Measurements from ENCODE around the gene DCXR.

DNA sequence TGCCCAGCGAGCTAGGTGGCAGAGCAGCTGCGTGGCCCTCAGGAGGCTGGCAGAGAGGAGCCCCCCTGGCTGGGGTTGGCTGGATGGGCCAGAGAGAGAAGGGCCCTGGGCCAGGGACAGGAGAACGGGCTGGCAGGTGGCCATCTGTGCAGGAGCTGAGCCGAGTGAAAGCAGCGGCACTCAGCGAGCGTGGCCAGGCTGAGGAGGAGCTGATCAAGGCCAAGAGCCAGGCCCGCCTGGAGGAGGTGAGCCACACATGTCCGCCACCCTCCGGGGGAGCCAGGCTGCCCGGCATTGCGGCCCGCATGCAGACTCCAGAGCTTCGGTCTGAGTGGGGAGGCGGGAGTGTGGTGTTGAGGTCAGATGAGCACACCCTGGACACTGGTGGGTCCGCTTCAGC lies 8.1 kb downstream of the DCXR start:
- TF ChIP-seq, protein P1, sequence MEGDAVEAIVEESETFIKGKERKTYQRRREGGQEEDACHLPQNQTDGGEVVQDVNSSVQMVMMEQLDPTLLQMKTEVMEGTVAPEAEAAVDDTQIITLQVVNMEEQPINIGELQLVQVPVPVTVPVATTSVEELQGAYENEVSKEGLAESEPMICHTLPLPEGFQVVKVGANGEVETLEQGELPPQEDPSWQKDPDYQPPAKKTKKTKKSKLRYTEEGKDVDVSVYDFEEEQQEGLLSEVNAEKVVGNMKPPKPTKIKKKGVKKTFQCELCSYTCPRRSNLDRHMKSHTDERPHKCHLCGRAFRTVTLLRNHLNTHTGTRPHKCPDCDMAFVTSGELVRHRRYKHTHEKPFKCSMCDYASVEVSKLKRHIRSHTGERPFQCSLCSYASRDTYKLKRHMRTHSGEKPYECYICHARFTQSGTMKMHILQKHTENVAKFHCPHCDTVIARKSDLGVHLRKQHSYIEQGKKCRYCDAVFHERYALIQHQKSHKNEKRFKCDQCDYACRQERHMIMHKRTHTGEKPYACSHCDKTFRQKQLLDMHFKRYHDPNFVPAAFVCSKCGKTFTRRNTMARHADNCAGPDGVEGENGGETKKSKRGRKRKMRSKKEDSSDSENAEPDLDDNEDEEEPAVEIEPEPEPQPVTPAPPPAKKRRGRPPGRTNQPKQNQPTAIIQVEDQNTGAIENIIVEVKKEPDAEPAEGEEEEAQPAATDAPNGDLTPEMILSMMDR (conservative IDR thresholded peaks at IDR 0.05) = no peak
- no peak for TF ChIP-seq EZH2 (IDR thresholded peaks at IDR 0.05; ENCODE audit: low read depth)
